Gastroesophageal sphincter (tissue), 3 donors: ENCODE results near the gene RNASE4.

Experiments
- CTCF ChIP-seq, 4 experiments: fragments of 200-600 bp in 2 of 4; fragments of 450-650 bp in 2 of 4; sonication (generic) in 1 of 4; IDR thresholded peaks; one replicate each; pipeline ENCODE4 v1.5.1; 2017 to 2019; ENCODE audit warnings: antibody characterized with exemption in 4 of 4, mild to moderate bottlenecking in 2 of 4, moderate library complexity in 2 of 4
- EP300 ChIP-seq: sonication (generic); formaldehyde crosslinking; IDR thresholded peaks from one replicate; pipeline ENCODE4 v1.6.1; 2017; ENCODE audit warnings: antibody characterized with exemption, mild to moderate bottlenecking
- POLR2A ChIP-seq, 2 donors: fragments of 450-650 bp; IDR thresholded peaks; one replicate each; pipeline ENCODE4 v1.6.1; 2017; ENCODE audit warnings: antibody characterized with exemption in 2 of 2, mild to moderate bottlenecking in 2 of 2, moderate library complexity in 1 of 2
- POLR2AphosphoS5 ChIP-seq: sonication (generic); formaldehyde crosslinking; IDR thresholded peaks from one replicate; pipeline ENCODE4 v1.6.1; 2017; ENCODE audit warnings: antibody characterized with exemption

- TF ChIP-seq EP300 (no peak), CTCF (IDR thresholded peaks at IDR 0.05) (no peak), POLR2A (IDR thresholded peaks at IDR 0.05) (no peak), POLR2AphosphoS5 (no peak)
Observed at GRCh38 chr14:20698018-20698329, 13.6 kb downstream of the RNASE4 start.
